ENCODE measurements around the gene KCNJ2.

- TF ChIP-seq CTCF (IDR thresholded peaks at IDR 0.05) (no peak), E2F1 (CRISPR knock-in tag; IDR thresholded peaks at IDR 0.05) (no peak), NR2C2 (CRISPR knock-in tag; IDR thresholded peaks at IDR 0.05) (no peak), CREB1 (CRISPR knock-in tag; IDR thresholded peaks at IDR 0.05) (no peak), ZNF281 (CRISPR knock-in tag; IDR thresholded peaks at IDR 0.05) (no peak), ATF2 (CRISPR knock-in tag; IDR thresholded peaks at IDR 0.05; ENCODE audit: borderline replicate concordance, low read depth) (no peak), AFF4 (CRISPR knock-in tag; IDR thresholded peaks at IDR 0.05; ENCODE audit: borderline replicate concordance) (no peak), MXD4 (CRISPR knock-in tag; IDR thresholded peaks at IDR 0.05; ENCODE audit: borderline replicate concordance) (no peak), PRRX2 (CRISPR knock-in tag; IDR thresholded peaks at IDR 0.05) (no peak), USF1 (CRISPR knock-in tag; IDR thresholded peaks at IDR 0.05) (no peak)
These were observed 36.1 kb downstream of the KCNJ2 start for GRCh38 chr17:70205401-70205800.

Measured in WTC11 (cell line).